Measurements from ENCODE around the gene FCRL4.

DNA sequence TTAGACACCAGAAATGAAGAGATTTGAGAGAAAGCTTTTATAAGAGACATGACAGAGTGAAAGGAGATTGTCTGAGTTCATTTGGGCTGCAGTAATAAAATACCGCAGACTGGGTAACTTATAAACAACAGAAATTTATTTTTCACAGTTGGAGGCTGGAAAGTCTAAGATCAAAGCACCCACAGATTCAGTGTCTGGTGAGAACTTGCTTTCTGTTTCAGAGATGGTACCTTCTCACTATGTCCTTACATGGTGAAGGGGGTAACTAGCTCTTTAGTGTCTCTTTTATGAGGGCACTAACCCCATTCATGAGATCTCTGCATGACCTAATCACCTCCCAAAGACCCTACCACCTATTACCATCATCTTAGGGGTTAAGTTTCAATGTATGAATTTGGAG is 30.9 kb upstream of the FCRL4 start:
- TF ChIP-seq, protein P1, sequence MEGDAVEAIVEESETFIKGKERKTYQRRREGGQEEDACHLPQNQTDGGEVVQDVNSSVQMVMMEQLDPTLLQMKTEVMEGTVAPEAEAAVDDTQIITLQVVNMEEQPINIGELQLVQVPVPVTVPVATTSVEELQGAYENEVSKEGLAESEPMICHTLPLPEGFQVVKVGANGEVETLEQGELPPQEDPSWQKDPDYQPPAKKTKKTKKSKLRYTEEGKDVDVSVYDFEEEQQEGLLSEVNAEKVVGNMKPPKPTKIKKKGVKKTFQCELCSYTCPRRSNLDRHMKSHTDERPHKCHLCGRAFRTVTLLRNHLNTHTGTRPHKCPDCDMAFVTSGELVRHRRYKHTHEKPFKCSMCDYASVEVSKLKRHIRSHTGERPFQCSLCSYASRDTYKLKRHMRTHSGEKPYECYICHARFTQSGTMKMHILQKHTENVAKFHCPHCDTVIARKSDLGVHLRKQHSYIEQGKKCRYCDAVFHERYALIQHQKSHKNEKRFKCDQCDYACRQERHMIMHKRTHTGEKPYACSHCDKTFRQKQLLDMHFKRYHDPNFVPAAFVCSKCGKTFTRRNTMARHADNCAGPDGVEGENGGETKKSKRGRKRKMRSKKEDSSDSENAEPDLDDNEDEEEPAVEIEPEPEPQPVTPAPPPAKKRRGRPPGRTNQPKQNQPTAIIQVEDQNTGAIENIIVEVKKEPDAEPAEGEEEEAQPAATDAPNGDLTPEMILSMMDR (conservative IDR thresholded peaks at IDR 0.05; ENCODE audit: low read depth, low read length): no peak
- TF ChIP-seq RAD21 (IDR thresholded peaks at IDR 0.05; ENCODE audit: low read length) (no peak), CEBPB (IDR thresholded peaks at IDR 0.05; ENCODE audit: low read depth, low read length) (no peak), FOS (IDR thresholded peaks at IDR 0.05; ENCODE audit: low read depth, low read length) (no peak), POLR2A (IDR thresholded peaks at IDR 0.05; ENCODE audit: low read depth, low read length) (no peak), BHLHE40 (IDR thresholded peaks at IDR 0.05; ENCODE audit: low read depth, low read length) (no peak)
- TF ChIP-seq, protein P2, sequence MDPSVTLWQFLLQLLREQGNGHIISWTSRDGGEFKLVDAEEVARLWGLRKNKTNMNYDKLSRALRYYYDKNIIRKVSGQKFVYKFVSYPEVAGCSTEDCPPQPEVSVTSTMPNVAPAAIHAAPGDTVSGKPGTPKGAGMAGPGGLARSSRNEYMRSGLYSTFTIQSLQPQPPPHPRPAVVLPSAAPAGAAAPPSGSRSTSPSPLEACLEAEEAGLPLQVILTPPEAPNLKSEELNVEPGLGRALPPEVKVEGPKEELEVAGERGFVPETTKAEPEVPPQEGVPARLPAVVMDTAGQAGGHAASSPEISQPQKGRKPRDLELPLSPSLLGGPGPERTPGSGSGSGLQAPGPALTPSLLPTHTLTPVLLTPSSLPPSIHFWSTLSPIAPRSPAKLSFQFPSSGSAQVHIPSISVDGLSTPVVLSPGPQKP (IDR thresholded peaks at IDR 0.05; ENCODE audit: borderline replicate concordance, low read depth, low read length): no peak

Measured in IMR-90 (cell line).